ENCODE data around the gene PIP5KL1. TPM values are rescaled to one million over a fixed set of nuclear protein-coding genes. Genes with fewer than 3 reads are reported as not detected.

PIP5KL1 gene
- total RNA-seq, 1 donor = 2.6 TPM

DNA sequence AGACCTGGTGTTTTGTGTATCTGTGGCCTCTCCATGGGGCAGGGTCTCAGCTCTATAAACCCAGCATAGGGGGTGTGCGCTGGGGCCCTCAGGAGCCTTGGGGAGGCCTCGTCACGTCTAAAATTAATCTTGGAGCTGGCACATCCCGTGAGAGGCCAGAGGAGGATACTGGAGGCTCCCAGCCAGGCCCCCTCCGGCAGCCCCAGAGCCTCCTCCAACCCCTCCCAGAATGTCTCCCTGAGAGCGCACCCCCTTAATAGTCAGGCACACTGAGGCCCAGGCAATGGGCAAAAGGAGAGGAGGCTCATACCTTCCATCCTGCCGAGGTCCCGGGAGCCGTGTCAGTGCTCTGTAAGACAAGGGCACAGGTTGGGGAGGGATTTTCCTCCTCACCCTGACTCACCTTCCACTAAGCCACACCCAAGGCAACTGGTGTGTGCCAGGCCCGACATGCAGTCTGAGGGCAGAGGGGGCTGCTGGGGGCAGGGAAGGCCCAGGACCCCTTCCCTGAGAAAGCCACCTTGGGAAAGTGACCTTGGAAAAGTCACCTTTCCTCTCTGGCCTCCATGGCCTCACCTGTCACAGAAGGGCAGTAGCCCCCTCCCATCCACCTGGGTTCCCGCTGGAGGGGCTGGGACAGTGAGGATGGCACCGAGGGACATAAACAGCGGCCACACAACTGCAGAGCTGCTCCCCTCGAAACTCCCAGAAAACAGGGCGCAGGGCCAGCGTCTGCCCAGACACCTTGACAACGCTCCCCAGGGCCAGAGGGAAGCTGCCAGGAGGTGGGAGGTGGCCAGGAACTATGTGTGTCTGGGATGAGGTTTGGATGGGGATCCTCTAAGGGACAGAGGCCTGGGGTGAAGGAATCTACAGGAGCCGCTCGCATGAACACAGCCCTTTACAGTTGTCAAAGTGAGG lies 56.0 kb downstream of the PIP5KL1 start:
- DNase-seq (ENCODE audit: low read depth) = no peak
- H3K4me3 ChIP-seq (ENCODE audit: low read depth, low read length) = peak overlapping the region; percentile 13
- TF ChIP-seq, protein P1, sequence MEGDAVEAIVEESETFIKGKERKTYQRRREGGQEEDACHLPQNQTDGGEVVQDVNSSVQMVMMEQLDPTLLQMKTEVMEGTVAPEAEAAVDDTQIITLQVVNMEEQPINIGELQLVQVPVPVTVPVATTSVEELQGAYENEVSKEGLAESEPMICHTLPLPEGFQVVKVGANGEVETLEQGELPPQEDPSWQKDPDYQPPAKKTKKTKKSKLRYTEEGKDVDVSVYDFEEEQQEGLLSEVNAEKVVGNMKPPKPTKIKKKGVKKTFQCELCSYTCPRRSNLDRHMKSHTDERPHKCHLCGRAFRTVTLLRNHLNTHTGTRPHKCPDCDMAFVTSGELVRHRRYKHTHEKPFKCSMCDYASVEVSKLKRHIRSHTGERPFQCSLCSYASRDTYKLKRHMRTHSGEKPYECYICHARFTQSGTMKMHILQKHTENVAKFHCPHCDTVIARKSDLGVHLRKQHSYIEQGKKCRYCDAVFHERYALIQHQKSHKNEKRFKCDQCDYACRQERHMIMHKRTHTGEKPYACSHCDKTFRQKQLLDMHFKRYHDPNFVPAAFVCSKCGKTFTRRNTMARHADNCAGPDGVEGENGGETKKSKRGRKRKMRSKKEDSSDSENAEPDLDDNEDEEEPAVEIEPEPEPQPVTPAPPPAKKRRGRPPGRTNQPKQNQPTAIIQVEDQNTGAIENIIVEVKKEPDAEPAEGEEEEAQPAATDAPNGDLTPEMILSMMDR (IDR thresholded peaks at IDR 0.05; ENCODE audit: insufficient read depth, low read length) = no peak

DNA sequence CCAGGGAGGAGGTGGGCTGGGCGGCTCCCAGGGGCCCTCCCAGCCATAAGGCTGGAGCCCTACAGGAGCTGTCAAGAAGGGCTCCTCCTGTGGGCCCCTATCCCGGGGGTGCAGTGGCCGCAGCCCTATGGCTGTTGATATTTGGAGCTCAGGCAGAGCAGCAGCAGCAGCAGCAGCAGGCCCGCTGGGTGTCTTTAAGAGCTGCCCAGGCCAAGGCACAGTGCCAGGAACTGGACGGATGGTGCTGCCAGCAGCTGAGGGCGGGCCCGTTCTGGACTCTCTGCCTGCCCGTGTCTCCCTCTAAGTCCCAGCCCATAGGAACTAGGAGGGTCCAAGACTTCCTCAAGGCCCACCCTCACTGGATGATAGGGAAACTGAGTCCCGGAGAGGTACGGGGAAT lies 56.7 kb downstream of the PIP5KL1 start:
- peak; percentile 76 for DNase-seq (ENCODE audit: low read depth)
- peak overlapping the region; percentile 13 for H3K4me3 ChIP-seq (ENCODE audit: low read depth, low read length)
- TF ChIP-seq, protein P1 (IDR thresholded peaks at IDR 0.05; ENCODE audit: insufficient read depth, low read length) = no peak

DNA sequence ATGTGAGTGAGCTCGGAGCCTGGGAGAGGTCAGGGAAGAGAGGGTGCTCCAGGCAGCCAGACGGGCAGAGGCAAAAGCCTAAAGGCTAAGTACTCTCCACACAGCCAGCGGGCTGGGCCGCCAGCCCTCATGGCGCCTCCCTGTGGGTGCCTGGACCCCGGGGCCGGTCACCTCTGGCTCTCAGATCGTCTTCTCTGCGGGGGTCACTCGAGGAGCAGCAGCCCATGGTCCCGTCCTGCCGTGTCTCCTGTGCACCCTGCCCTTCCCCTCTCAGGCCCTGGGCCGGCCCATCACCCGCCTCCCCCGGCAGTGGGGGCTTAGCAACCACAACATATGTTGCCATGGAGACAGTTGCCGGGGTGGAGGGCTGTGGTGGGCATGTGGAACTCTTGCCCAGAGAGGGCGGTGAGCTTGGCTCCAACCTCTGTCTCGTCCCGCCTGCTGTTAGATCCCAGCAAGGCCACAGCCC lies 57.3 kb downstream of the PIP5KL1 start:
- DNase-seq (ENCODE audit: low read depth) = no peak
- TF ChIP-seq, protein P1 (IDR thresholded peaks at IDR 0.05; ENCODE audit: insufficient read depth, low read length) = no peak
- no peak overlapping the region for H3K4me3 ChIP-seq (ENCODE audit: low read depth, low read length)

DNA sequence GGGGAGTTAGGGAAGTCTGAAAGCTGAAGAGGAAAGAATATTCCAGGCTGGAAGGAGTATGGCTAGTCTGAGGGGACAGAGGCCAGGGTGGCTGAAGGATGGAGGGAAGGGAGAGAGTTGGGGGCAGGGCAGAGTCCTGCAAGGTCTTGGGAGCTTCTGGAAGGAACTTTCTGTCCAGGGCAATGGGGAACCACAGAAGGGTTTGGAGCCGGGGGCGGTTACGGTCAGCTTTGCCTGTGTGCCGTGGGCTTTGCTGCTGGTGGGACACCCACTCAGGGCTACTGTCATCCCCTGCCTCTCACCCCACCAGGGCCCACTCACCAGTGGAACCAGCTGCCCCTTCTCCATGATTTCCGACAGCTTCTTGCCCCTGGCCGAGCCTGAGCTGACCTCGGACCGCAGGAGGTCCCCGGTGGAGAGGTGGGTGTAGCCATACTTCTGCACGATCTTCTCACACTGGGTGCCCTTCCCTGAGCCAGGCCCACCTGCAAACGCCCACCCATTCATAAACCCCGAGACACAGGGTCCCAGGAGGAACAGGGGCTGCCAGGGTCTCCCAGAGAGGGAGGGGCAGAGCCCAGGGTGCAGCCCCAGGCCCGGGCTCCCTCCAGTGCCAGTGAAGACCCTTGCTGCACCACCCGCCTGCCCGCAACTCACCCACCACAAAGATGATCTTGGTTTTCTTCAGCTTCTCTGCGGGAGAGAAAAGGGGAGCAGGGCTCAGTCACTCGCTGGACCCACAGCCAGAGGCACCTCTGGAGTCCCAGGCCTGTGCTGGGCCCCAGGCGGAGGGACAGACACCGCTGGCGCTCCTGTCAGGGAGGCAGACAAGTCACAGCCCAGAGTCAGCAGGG lies 58.0 kb downstream of the PIP5KL1 start:
- no peak for DNase-seq (ENCODE audit: low read depth)
- H3K4me3 ChIP-seq (ENCODE audit: low read depth, low read length) = no peak overlapping the region
- TF ChIP-seq, protein P1 (IDR thresholded peaks at IDR 0.05; ENCODE audit: insufficient read depth, low read length) = no peak

DNA sequence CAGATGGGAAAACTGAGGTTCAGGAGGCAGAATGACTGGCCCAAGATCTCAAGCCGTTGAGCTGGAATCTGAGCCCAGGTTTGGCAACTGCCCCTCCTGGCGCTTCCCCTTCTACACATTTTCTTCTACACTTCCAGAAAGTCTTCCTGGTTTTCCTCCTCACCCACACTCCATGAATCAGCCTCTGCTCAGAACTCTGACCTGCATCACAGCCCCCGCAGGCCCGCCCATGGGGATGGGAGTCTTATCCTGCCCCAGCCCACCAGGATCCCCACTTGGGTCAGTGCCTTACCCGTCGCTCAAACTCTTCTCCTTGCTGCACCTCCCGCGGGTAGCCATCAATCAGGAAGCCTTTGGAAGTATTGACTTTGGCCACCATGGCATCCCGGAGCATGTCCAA lies 59.0 kb downstream of the PIP5KL1 start:
- no peak for DNase-seq (ENCODE audit: low read depth)
- no peak overlapping the region for H3K4me3 ChIP-seq (ENCODE audit: low read depth, low read length)
- TF ChIP-seq, protein P1 (IDR thresholded peaks at IDR 0.05; ENCODE audit: insufficient read depth, low read length) = no peak

DNA sequence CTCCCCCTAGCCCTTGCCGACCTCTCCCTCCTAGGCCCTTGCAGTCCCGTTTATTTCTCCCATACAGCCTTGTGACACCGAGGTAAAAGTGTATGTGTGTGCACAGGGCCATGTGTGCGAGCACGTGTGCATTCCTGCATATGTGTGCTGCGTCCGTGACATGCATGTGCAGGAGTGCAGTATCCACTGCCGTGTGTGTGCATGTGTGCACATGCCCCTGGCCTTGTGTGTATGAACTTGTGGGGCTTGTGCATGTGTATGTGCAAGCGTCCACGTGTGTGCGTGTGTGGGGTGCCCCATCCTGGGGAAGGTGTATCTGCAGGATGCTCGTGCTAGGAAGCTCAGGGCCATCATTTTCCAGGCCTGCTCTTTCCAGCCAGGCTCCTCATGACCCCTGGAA lies 59.7 kb downstream of the PIP5KL1 start:
- TF ChIP-seq, protein P1 (IDR thresholded peaks at IDR 0.05; ENCODE audit: insufficient read depth, low read length) = no peak
- no peak for DNase-seq (ENCODE audit: low read depth)
- H3K4me3 ChIP-seq (ENCODE audit: low read depth, low read length) = no peak overlapping the region

Other genes starting within 250 kb of the PIP5KL1 start
- gene CFAP157, start 223.8 kb downstream of the PIP5KL1 start, total RNA-seq (ENCODE audit: low replicate concordance) = 0.09 TPM in 1 of 2 replicates, not detected in the other
- gene PTRH1, start 215.1 kb downstream of the PIP5KL1 start, total RNA-seq (ENCODE audit: low replicate concordance) = 13.2 and 17.2 TPM in 2 replicates
- not detected in 2 replicates for gene TTC16, start 214.7 kb downstream of the PIP5KL1 start, total RNA-seq (ENCODE audit: low replicate concordance)
- gene TOR2A, start 195.5 kb downstream of the PIP5KL1 start, total RNA-seq (ENCODE audit: low replicate concordance) = 1.2 and 4.8 TPM in 2 replicates
- gene SH2D3C, start 152.1 kb downstream of the PIP5KL1 start, total RNA-seq (ENCODE audit: low replicate concordance) = 0.18 and 6.0 TPM in 2 replicates
- gene CDK9, start 144.7 kb downstream of the PIP5KL1 start, total RNA-seq (ENCODE audit: low replicate concordance) = 25.4 and 51.5 TPM in 2 replicates
- 33.9 and 61.5 TPM in 2 replicates for gene FPGS, start 127.9 kb downstream of the PIP5KL1 start, total RNA-seq (ENCODE audit: low replicate concordance)
- gene ENG, start 76.1 kb downstream of the PIP5KL1 start, total RNA-seq (ENCODE audit: low replicate concordance) = 15.8 and 62.0 TPM in 2 replicates
- 75.6 and 121 TPM in 2 replicates for gene AK1, start 53.1 kb downstream of the PIP5KL1 start, total RNA-seq (ENCODE audit: low replicate concordance)
- gene ST6GALNAC6, start 31.2 kb downstream of the PIP5KL1 start, total RNA-seq (ENCODE audit: low replicate concordance) = 26.5 and 85.0 TPM in 2 replicates
- gene ST6GALNAC4, start 13.7 kb downstream of the PIP5KL1 start, total RNA-seq (ENCODE audit: low replicate concordance) = 24.4 and 37.1 TPM in 2 replicates
- gene DPM2, start 7.1 kb upstream of the PIP5KL1 start, total RNA-seq (ENCODE audit: low replicate concordance) = 7.0 and 19.9 TPM in 2 replicates
- 32.4 and 50.3 TPM in 2 replicates for gene EEIG1, start 50.2 kb upstream of the PIP5KL1 start, total RNA-seq (ENCODE audit: low replicate concordance)
- 6.0 and 7.5 TPM in 2 replicates for gene NAIF1, start 136.5 kb upstream of the PIP5KL1 start, total RNA-seq (ENCODE audit: low replicate concordance)
- 15.2 and 20.2 TPM in 2 replicates for gene SLC25A25, start 137.5 kb upstream of the PIP5KL1 start, total RNA-seq (ENCODE audit: low replicate concordance)
- gene PTGES2, start 197.0 kb upstream of the PIP5KL1 start, total RNA-seq (ENCODE audit: low replicate concordance) = 33.9 and 40.8 TPM in 2 replicates
- gene LCN2, start 218.7 kb upstream of the PIP5KL1 start, total RNA-seq (ENCODE audit: low replicate concordance) = not detected in 2 replicates
- 37.4 and 63.4 TPM in 2 replicates for gene BBLN, start 229.5 kb upstream of the PIP5KL1 start, total RNA-seq (ENCODE audit: low replicate concordance)

All from fibroblast of the aortic adventitia (primary cell).